HepG2 (cell line): Measurements from ENCODE around the gene CEP128.

Source experiments
- CEBPG ChIP-seq: IDR thresholded peaks from 2 replicates; pipeline ENCODE4 v1.6.1; 2016
- EZH2 ChIP-seq: conservative IDR thresholded peaks from 2 replicates; pipeline ENCODE4 v1.6.1; 2012; ENCODE audit warnings: mild to moderate bottlenecking, low read depth, low read length, moderate library complexity
- KDM1A ChIP-seq: IDR thresholded peaks from 2 replicates; pipeline ENCODE4 v1.6.1; 2016; ENCODE audit warnings: missing compliant biosample characterization
- MAX ChIP-seq: IDR thresholded peaks from 2 replicates; pipeline ENCODE4 v1.6.1; 2012; ENCODE audit warnings: inconsistent platforms
- MIXL1 ChIP-seq: IDR thresholded peaks from 2 replicates; pipeline ENCODE4 v1.6.1; 2016
- MTERF4 ChIP-seq: sonication (generic); formaldehyde crosslinking; IDR thresholded peaks from 2 replicates; pipeline ENCODE4 v1.8.0; 2023; ENCODE audit warnings: mild to moderate bottlenecking, missing genetic modification reagents
- NR1H2 ChIP-seq: sonication (generic); formaldehyde crosslinking; IDR thresholded peaks from 2 replicates; pipeline ENCODE4 v1.8.1; 2022; ENCODE audit warnings: low read depth, missing genetic modification reagents, borderline replicate concordance
- POLR2AphosphoS5 ChIP-seq: IDR thresholded peaks from 2 replicates; pipeline ENCODE4 v1.6.1; 2012; ENCODE audit warnings: low read depth, low read length
- TRIM24 ChIP-seq: sonication (generic); formaldehyde crosslinking; IDR thresholded peaks from 2 replicates; pipeline ENCODE4 v1.8.0; 2022; ENCODE audit warnings: mild to moderate bottlenecking, missing genetic modification reagents
- UBTF ChIP-seq: sonication (generic); formaldehyde crosslinking; IDR thresholded peaks from 2 replicates; pipeline ENCODE4 v1.4.0; 2020; ENCODE audit warnings: mild to moderate bottlenecking, missing genetic modification reagents
- ZFP36 ChIP-seq: fragments of 150-350 bp; IDR thresholded peaks from 2 replicates; pipeline ENCODE4 v1.6.1; 2018; ENCODE audit warnings: borderline replicate concordance, low read length, low read depth; ENCODE audit not compliant: partially characterized antibody

GRCh38 chr14:80981156-80981555 lies 39.6 kb upstream of the CEP128 start:
- TF ChIP-seq MTERF4 (CRISPR knock-in tag) (no peak), MIXL1 (no peak), MAX (no peak), POLR2AphosphoS5 (no peak), UBTF (CRISPR knock-in tag) (no peak), EZH2 (no peak), KDM1A (CRISPR knock-in tag) (no peak), NR1H2 (CRISPR knock-in tag) (no peak), ZFP36 (no peak), TRIM24 (no peak), CEBPG (CRISPR knock-in tag) (no peak)
